ENCODE measurements around the gene HCLS1. TPM values are rescaled to one million over a fixed set of nuclear protein-coding genes. Genes with fewer than 3 reads are reported as not detected.

The HCLS1 gene
- total RNA-seq, 1 donor from 2014 or later = 234 TPM

Other genes with a start within 250 kb of the HCLS1 start
- 29.0 and 30.1 TPM in 2 replicates for gene POLQ, start 114.9 kb downstream of the HCLS1 start, total RNA-seq
- not detected in 2 replicates for gene ARGFX, start 93.0 kb downstream of the HCLS1 start, total RNA-seq
- gene FBXO40, start 67.5 kb downstream of the HCLS1 start, total RNA-seq = not detected in 2 replicates
- 23.2 and 23.6 TPM in 2 replicates for gene GOLGB1, start 88.8 kb upstream of the HCLS1 start, total RNA-seq
- 45.2 and 50.4 TPM in 2 replicates for gene IQCB1, start 174.2 kb upstream of the HCLS1 start, total RNA-seq
- 15.3 and 18.8 TPM in 2 replicates for gene EAF2, start 174.3 kb upstream of the HCLS1 start, total RNA-seq
- 3.2 and 3.3 TPM in 2 replicates for gene SLC15A2, start 233.5 kb upstream of the HCLS1 start, total RNA-seq